ENCODE data around the gene EVX2.

EVX2 gene

DNA sequence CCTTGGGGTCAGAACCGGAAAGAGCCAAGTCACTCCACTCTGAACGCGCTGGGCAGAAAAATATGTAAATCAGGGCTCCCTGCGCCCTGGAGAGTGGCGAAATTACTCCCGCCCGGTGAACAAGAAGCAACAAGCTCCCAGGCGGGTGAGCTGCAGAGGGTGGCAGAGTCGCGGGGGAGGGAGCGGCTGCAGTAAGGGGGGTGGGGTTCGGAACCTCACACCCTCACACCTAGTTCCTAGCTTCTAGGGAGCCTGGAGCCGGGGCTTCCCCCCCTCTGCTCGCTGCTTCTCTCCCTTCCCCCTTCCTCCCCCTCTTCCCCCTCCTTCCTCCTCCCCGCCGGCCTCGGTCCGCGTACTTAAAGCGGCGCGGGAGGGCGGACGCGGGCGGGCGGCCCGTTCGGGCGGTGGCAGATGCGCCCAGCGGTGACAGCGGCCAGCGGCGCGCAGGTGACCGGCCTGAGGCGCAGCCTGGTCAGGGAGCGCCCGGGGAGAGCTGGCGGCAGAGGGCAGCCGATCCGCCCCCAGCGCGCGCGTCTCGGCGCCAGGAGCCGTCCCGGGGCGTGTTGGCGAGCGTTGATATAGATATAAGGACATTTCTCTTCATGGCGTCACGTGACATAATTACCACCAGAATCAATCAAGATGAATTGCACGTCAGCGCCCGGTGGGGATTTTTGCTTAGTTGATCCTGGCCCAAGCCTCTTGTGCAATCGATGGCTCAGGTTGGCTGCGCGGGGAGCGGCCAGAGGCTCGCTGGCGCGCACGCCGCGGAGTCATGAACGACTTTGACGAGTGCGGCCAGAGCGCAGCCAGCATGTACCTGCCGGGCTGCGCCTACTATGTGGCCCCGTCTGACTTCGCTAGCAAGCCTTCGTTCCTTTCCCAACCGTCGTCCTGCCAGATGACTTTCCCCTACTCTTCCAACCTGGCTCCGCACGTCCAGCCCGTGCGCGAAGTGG is 23.1 kb upstream of the EVX2 start, which contains the start of gene HOXD11:
TSS of gene HOXD11 (plus strand) at position 700 of the 959 bp plus-strand sequence. CDS start at position 776, 76 bp downstream.
- no peak for DNase-seq

DNA sequence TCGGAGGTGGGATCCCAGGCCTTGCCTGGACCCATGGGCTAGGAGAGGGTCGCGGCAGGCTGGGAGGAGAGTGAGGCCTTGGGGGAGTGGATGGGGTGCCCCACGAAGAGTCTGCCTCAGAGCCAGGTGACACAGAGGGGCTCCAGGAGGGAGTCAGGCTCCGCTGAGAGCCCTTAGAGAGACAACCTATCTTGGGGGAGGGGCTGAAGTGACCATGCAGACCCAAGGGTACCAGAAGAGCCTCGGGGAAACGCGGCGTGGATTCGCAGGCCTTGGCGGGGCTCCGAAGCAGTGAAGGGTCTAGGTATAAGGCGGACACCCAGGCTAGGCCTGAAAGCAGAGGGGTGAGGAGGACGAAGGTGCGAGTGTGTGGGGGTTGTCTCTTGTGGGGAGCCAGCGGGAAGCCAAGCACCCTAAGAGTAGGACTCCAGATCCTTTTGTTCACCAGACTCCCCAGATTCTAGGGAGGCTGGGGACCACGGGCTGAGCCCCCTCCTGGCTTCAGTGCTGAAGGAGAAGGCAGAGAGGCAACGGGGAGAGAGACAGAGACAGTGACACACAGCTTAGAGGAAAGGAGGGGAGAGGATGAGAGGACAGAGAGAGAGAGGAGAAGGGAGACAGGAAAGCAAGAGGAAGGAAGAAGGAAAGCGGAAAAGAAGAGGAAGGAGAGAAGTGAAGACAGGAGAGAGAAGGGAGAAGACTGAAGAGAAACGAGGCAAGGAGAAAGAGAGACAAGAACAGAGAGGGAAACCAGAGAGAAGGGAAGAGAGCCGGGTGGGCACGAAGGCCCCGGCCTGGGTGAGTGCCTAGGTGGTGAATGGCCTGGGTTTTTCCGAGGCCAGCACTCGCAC is 22.2 kb upstream of the EVX2 start:
- DNase-seq = no peak

DNA sequence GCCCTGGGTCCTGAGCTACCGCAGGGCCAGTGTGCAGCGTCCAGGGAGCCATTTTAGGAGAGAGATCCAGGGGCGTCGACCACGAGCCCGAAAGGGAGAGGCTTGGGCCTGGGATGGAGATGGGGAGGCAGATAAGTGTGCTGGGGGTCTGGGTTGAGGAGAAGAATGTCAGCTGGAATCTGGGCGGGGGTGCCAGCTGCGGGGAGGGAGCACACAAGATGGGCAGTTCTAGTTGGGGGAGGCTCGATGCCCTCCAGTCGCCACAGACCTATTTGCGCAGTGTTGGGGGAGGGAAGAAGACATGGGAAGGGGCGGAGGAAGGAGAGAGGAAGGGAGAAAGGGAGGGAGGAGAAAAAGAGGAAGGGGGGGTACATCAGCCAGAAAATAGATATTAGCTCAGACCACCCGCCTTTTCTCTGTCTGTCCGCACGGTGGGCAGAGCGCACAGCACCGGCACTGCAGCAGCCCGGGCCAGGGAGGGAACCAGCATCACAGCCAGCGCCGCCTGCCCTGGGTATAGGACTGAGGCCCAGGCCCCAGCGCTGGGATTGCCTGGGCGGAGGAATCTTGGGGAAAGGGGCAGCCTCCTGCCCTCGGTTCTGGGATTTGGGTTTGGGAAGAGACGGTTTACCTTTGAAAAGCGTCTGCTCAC is 21.4 kb upstream of the EVX2 start:
- no peak for DNase-seq

DNA sequence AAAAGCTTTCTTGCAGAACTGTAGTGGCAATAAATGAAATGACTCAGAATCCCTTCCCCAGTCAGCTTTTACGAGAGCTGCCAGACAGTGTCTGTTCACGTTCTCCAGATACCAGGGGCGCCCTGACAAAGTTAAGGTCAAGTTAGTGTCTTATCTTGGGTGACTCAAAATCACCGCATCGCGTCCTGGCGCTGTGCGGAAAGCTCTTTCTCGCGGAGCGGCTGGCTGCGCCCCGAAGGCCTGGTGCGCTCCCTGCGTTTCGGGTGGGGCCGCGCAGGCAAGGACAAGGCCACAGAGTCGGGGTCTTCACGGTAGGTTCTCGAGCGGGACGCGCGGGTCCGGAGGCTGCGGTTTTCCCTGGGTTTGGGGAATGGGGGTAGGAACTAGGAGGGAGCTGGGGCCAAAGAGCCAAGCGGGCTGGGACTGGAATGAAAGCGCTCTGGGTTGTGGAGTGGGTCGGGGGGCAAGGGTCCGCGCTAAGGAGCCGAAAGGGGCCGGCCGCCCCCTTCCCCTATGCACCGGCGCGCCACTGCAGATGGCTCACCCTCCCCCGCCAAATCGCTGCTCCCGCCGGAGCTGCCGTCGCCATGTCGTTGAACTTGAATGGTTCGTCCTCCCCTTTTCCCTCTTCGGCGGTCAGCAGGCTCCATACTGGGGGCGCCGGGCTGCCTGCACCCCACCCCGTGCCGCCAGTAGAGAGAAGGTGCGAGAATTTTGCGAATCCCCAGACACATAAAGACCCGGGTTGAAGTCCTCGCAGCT is 20.7 kb upstream of the EVX2 start:
- DNase-seq = no peak

DNA sequence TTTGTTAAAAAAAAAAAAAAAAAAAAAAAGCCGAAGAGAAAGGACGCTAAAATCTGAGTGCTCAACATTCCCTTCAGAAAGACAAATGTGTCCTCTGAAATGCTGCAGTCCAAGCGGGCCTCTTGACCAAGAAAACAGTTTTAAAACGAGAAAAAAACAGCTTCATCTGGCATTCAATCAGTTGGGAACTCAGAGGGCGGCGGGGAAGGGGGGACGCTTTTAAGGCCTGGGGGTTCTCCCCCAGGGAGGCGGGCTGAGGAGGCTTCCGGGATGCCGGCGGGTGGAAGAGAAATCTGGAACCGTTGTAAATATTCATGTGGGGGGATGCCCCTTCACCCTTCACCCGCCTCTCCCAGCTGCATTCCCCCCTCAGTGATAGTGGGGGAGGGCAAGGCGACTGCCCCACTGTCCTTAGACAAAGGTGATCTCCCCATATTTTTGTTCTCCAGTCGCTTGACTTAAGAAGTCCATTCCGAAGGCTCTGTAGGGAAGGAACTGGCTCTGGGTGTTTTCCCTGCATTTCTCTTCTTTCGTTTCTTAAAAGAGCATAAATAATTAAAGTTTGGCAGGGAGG is 20.1 kb upstream of the EVX2 start:
- no peak for DNase-seq

DNA sequence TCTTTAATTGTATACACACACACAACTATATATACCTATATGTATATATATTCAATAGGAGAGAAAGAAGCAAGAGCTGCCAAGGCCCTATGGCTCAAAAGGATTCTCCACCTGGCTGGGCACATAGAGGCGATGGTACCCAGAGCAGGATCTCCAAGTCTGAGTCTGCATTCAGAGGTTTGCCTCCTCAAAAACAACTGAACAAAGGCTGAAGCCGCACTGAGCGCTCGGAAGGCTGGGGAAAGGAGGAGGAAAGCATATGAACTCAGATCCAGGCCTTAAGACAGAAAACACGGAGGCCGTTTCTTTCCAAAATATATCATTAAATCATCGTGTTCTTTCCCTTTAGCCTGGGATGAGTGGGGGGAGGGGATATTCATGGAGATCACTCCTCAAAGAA is 19.4 kb upstream of the EVX2 start:
- no peak for DNase-seq

DNA sequence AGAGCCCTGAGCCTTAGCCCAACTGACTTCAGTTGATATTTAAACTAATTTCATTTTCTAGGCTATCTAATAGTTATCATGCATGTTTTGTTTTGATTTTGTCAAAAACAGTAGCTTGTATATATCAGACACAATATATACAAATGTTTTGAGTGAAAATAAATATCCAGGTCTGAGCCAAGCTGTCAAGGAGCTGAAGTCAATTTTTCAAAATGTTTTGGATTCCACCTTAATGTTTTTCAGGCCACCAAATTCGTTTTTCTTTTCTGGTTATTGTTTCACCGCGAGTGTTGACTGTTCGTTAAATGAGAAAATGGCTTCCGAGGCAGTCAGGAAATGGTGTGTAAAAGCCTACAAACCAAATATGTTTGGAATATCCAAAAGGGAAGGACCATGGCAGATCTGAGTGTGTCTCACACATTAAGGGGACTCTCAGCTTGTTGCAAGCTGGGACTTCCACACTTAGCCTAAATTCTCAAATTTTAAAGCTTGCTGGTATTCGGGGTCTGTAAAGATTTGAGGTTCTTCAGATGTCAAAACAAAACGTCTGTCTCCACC is 18.6 kb upstream of the EVX2 start:
- DNase-seq = no peak

DNA sequence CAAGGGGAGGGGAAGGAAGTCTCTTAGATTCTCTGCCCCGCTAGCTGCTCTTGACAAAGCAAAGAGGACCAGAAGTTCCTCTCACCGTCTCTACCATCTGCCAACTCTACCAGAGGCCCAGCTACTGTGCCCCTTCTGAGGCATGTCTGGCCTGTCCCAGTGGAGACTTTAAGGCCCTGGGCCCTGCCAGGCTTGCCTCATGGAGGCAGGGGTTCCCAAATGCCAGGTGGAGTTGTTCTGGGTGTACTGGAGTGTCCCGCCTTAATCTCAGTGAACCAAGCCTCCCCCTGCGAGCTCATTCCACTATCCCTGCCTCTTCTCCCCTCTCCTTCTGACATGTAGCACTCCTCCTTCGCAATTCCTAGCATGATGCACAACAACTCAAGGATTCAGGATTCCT is 18.1 kb upstream of the EVX2 start:
- DNase-seq = no peak

DNA sequence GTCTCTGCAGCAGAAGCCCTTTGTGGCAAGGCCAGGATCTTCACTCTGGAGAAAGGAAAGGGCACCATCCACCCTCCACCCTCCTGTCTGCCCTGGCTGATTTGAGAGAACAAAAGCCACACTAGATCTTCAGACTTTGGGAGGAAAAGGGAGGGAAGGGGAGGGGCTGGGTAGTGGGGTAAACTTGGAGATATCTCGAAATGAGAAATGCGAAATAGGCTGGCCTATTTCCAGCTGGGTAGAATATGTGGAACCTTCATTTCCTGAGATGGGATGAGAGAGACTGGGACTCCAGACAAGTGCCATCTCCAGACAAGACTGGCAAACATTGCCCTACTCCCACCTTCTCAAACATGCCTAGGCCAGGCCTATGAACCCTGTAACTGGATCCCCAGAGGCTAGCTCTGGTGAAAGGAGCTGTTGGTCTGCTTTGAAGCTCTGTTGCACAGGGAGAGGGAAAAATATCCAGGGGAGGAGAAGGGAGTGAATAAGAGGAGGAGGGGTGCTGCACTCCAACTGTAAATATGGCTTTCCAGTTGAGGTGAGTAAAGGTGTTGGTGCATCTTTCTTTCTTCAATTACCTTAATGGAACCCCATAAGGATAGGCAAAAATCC is 17.6 kb upstream of the EVX2 start:
- no peak for DNase-seq

DNA sequence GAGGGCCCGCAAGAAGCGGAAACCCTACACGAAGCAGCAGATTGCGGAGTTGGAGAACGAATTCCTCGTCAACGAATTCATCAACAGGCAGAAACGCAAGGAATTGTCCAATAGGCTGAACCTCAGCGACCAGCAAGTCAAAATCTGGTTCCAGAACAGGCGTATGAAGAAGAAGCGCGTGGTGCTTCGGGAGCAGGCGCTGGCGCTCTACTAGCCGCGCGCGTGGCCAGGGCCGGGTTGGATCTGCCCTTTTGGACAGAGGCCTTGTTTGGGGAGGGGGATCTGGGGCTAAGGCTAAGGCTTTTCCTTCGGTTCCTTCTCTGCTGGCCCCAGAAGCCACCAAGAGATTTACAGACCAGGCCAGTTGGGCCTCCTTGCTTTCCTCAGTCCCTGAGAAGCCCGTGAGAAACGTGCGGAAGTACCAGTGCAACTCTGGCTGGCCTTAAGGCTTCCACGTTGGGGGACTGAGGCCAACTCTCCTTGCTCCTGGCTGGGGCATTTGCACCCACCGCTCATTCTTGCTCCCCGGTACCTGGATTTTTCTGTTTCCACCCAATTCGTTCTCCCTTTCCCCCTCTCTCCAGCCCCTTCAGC is 16.9 kb upstream of the EVX2 start:
- no peak for DNase-seq

DNA sequence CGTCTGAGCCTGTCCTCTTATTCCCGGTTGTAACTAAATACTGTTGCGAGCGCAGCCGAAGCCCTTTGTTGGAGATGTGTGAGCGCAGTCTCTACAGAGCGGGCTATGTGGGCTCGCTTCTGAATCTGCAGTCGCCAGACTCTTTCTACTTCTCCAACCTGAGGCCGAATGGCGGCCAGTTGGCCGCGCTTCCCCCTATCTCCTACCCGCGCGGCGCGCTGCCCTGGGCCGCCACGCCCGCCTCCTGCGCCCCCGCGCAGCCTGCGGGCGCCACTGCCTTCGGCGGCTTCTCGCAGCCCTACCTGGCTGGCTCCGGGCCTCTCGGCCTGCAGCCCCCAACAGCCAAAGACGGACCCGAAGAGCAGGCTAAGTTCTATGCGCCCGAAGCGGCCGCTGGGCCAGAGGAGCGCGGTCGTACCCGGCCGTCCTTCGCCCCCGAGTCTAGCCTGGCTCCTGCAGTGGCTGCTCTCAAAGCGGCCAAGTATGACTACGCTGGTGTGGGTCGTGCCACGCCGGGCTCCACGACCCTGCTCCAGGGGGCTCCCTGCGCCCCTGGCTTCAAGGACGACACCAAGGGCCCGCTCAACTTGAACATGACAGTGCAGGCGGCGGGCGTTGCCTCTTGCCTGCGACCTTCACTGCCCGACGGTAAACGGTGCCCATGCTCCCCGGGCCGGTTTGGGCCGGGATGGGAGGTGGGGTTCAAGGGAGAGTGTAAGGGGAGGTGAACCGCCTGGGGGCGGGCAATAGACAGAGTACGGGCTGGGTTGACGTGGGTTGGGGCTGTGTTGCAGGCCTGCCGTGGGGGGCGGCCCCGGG is 16.2 kb upstream of the EVX2 start, which contains the start of gene HOXD12:
TSS of gene HOXD12 (plus strand) at position 68 of the 819 bp plus-strand sequence. CDS start at position 75, 7 bp downstream.
- no peak for DNase-seq

DNA sequence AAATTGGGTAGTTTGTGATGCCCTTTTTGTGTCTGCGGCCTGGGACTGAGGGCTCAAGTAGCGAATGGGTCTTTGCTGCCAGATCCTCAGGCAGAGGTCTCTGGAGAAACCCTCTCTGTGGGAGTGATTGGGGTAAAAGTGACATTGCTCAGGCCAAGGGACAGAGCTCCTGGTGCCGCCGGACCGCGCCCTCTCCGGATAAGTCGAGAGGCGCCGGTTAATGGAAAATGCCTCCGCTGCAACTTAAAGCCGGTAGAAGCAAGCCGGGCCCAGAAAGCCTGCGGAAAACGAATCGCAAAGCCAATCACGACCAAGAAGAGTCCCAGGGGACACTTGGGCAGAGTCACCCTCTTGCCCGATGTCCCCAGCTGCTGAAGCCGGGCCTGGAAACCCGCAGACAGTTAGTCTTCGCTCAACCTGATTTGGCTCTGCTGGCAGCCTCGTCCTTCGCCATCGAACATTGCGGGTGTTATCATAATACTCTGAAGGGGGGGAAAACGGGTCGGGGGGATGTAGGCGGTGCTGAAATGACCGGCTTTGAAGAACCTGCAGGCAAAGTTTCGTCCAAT is 15.5 kb upstream of the EVX2 start:
- no peak for DNase-seq

DNA sequence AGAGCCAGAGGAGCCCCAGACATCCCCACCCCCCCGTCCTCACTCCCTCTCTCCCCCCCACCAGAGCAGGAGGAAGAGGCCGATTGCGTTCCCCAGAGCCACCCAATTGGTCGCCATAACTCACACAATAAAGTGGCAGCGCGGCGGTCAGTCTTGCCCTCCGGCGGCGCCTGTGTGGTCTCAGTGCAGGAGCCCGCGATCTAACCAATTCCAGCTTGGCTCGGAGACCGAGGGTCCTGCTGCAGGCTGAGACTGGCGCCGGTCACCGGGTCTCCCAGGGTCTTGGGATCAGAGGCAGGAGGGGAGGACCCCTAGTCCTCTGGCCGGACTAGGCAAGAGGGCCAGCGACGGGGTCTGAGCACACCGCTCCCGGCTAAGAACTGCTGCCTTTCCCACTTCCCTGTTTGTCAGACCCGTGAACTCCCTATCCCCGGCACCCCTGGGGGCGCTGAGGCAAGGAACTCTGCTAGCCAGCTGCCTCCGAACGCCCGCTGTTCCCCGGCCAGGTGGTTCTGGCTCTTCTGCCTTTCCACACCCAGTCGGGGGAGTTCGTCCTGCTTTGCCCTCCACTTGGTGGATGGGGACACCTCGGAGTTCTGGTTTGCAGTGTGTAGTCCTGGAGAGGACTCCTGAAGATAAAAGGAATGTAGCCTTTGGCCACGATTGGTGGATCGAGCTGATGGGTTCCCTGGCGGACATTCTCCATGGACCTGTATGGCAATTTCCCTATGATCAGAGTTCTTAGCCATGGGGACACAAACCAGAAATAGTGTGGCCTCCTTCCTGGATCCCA is 14.8 kb upstream of the EVX2 start:
- DNase-seq = no peak

DNA sequence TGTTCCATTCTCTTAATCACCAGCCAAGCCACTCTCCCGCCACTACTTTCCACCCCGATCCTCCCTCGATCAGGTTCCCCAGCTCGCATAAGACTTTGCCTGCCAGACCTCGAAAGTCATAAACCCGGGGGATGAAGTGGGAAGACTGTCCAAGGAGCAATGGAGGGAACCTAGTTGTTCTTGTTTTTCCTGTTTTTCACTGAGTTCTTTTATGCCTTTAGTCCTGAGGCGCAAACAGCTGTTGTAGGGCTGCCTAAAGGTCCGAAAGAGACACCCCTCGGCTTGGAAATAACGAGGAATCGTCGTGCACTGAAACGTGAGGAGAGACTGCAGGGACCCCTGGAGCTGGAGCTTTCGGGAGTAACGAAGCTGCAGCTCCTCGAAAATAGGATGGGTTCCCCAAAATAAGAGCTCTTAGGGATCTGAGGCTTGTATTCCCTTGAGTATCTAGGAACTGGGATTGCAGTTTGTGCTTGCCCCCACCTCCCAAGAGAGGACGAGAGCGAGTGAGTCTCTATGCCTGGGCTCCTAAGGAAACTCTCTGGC is 14.1 kb upstream of the EVX2 start:
- DNase-seq = no peak

DNA sequence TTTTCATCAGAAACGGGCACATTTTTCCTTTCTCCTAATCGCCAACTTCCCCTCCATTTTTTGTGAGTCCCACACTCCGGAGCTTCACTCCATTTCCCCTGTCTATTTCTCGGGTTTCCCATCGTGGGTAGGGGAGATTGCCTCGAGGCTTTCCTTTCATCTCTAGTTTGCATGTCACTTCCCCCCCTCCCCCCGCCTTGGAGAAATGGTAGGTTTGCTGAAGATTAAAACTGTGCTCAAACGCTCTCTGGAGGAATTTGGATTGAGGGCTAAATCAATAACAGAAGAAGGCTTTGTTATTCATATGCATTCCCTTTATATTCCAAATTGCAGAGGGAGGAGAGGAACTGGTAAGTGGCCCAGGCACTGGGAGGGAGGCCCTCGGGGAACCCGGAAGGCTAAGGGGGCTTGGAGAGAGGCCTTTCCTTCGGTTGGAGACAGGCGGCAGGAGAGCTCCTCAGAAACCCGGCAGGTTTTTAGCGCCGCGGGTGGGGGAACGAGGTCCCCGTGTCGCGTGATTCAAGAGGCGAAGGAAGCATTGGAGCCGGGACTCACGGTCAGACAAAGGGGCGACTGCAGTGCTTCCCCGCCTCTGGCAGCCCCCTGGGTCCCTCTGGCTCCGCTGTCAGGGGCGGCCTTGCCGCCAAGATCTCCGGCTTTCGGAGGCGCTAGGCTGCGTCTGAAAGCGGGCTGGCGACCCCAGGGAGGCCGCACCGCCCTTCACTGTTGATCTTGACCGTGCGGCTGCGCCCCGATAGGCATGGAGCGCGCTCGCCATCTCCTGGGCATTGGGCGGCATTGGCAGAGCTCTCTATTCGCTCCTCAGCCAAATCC is 13.4 kb upstream of the EVX2 start:
- DNase-seq = peak; percentile 78

DNA sequence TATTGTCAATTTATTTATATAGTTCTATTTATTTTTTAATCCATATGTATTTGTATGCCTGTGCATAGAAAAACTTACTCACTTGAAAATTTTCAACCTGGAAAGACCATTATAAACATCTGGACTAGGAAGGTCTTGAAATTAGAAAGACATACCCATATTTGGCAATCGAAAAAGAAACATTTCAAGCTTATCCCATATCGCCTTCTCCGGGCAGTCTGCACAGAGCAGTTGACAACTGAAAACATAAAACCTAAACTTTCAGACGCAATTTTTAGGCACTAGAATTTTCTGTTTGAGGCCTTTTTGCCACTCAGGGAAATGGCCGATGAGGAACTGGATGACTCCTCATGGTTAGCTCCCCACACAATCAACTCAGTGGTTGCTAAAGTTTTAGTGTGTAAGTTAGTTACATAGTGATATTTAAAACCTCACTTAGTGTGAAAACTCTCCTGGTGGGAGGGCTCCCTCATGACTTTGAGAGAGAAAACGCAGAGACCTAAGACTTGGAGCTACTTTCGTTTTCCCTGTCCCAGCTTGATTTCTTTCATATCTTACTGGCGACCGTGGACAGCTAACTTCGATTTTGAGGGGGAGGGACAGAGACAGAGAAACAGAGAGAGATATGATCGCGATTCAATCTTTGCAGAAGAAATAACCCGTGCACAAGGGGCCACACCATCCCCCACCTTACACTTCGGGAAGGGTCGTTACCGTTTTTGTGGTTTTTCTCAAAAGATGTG is 12.7 kb upstream of the EVX2 start:
- peak; percentile 30 for DNase-seq

DNA sequence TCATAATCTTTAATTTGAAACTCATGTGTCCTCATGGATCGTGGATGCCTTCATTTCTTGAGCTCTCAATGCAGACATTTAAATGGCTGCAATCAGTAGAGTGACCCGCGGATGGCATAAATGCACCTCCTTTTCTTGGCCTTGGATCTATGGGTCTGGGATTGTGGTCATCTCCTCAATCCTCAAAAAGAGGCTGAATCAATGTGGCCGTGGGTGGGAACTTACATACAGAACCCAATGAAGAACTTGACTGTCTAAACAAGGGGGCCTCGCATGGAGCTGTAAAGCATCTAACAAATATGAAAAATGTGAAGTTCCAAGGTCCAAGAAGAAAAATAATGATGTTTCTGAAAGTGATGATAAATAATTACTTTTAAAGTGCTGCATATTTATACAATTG is 11.7 kb upstream of the EVX2 start:
- no peak for DNase-seq
